ENCODE measurements around the gene EEF1A2.

Gene EEF1A2

DNA sequence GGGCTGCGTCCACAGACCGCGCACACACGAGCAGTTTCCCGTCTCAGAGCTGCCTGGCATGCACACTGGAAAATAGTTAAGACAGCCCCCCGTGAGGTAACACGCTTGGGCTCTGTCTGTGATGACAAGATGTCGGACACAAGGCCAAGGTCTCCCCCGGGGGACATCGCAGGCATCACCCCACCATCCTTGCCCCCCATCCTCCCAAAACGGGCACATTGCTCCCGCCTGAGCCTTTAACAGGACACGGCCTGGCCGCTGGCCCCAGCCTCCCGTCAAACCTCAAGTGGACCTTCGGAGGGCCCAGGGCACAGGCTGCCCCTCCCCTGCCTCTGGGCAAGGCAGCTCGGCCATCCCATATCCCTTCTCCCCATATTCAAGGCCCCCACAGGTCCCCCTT lies 32.0 kb downstream of the EEF1A2 start:
- DNase-seq: no peak

DNA sequence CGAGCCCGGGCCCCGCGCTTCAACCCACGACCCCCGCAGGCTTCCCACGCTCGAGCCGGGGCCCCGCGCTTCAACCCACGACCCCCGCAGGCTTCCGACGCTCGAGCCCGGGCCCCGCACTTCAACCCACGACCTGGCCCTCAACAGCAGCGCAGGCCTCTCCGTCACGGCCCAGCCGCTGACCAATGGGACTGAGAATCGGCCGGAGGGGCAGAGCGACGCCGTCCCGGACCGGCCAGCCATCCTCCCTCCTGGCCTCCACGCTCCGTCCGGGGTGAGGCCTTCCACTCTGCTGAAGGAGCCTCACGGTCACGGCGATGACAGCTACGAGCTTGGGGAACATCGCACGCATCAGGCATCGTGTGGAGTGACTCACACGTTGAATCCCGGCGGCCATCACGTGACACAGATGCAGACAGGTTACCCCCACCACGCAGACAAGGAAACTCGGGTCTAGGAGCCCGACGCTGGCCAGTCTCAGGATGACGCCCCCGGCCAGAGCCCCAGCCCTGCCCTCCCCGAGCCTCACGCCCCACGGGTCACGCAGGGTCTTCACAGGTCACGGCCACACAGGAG lies 32.5 kb downstream of the EEF1A2 start:
- no peak for DNase-seq

GRCh38 chr20:63465380-63466249 lies 33.3 kb downstream of the EEF1A2 start:
- no peak for DNase-seq

DNA sequence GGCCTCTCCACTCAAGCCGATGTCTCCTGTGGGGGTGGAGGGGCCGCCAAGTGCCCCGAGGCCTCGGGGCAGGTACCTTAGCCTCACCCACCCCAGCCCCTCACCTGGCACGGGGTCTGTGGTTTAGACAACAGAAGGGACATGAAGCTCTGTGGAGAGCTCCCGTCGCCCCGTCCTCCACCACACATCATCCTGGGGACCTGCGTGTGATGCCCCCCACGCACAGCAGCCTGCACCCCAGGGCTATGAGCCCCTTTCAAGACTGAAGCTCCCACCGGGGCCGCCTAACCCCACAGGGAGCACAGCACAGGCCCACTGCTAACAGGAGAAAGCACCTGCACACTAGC lies 34.6 kb downstream of the EEF1A2 start:
- DNase-seq: no peak

DNA sequence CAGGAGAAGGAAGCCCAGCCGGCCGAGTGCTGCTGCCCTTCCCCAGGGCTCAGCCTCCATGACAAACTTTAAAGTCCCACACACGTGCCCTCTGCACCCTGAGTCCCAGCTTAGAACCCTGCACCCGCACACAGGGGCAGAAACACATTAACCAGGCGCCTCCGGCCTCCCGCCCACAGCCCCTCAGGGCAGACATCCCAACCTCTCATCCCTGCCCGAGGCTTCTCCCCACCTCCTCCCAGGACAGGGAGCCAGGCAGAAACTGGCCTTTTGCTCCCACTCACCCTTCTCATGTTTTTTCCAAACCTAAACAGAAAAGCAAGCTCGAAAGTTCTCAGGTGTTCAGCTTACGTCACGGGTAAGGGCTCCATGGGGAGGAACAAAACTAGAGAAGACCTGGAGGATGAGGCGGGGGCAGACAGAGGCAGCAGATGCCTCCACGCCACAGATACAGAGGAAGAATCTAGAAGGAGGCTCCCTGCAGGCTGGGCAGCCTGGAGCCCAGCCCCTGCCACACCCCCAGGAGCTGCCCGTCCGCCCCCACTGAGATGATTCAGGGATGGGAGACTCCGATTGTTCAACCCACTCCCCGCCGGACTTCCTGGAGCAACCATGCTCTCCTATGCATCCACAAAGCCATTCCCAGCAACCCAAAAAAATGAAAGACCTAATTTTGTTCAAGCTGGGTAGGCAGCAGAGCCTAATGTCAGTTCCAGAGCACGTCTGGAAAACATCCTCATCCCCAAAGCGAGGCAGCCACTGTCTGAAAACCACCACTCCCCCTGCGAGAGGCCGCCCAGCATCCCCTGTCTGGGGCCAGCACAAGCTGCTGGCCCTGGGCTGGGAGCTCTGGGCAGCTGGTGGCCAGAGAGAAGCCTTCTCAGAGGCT lies 35.2 kb downstream of the EEF1A2 start:
- DNase-seq: no peak

DNA sequence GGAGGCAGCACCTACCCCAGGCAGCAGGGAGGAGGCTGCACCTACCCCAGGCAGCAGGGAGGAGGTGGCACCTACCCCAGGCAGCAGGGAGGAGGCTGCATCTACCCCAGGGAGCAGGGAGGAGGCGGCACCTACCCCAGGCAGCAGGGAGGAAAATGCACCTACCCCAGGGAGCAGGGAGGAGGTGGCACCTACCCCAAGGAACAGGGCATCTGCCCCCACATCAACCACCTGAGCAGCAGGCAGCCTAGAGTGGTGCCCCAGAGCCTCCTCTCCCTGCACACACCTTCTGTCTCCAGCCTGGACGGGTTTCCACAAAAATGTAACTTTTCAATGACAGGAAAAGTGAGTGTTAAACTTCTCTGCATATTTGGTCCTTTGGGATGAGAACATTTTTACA lies 36.6 kb downstream of the EEF1A2 start:
- no peak for DNase-seq

DNA sequence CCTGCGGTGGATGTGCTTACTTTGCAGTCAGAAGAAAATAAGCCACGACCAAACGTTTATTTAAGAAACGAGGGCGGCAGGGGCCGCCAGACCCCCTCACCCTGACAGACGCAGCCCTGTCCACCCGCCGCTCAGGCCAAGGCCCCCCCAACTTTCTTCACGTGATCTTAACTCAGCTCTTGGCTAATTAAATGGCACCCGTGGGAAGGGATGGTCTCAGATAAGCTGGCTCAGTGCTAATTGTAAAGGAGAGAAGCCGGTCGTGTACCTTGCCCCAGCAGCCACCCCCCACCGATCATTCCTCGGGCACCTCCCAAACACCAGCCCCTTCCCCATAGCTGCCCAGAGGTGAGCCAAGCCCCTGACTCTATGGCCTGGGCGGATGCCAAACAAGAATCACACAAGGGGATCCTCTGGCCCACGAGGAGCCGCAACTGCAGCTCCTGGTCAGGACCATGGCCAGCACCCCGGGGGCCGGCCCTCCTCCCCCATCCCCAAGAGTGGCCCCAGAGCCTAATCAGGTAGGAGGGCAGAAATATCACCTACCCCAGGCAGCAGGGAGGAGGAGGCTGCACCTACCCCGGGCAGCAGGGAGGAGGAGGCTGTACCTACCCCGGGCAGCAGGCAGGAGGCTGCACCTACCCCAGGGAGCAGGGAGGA lies 37.6 kb downstream of the EEF1A2 start:
- no peak for DNase-seq

- DNase-seq: no peak
These were observed 39.9 kb downstream of the EEF1A2 start for GRCh38 chr20:63459070-63459380.

DNA sequence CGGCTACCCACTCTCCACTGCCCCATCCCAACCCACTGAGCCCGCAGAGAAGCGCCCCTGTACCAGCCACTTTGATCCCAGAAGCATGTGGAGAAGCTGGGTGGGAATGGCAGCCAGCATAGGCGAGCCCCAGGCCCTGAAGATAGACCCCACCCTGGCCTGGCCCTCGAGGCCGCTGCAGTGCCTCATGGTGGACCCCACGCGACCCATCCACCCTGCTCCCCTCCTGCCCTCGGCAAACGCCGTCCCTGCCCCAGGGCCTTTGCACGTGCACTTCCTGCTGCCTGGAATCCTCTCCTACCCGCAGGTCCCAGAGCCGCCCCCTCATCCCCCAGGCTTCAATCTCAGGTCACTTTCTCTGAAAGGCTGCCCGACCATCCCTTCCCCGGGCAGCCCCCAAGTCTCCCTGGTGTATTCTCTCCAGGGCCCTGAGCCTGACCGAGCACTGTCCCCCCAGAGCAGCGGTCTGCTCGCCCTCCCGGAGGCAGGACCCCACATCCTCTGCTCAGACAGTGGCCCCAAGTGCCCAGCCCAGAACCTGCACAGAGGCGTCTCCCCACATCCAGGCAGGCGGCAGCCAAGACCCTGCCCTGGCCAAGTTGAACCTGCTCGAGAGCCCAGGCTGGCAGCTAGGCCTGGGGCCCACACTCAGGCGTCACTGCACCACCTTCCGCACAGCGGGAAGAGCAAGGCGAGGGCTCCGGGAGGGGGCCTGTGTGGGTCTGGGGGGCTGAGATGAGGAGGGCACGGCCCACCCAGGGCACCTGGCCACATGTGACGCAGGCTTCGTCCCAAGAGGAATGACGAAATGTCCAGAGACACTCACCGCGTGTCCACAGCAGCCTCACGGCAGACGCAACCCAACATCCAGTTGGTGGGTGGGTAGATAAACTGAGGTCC lies 40.5 kb downstream of the EEF1A2 start:
- DNase-seq: no peak

GRCh38 chr20:63457737-63458136 lies 41.1 kb downstream of the EEF1A2 start:
- DNase-seq: no peak

DNA sequence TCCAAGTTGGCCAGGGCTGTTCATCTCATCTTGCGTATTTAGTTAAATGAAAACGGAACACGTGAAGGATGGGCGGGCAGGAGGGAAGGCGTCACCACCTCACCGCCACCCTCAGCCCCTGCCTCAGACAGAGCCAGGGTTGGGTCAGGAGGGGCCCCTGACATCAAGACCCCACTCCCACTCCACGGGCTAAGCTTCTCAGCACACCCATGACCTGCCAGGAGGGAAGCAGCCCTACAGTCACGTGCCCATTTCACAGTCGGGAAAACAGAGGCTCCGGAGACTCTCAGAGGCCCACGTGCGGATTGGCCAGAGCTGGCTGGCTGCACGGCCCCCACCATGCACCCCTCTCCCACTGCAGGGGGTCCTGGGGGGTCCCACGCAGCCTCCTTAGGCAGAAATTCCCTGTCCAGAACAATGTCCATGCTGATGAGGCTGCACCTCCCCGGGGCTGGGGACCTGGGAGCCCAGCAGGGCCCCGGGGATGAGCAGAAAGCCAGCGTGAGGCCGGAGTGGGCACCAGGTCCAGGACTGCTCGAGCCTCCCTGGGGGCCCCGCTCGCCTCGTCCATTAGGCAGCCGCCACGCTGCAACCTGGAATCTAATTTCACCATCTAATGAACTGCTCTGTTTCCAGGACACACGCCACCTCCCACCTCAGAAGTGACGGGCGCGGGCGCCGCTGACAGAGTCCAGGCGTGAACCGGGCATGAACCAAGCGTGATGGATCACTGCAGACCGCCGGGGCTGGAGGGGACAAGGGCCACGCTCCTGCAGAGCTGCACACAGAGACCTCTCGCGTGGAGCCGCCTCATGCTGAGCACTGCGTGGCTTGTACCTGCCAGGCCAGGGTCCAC lies 42.2 kb downstream of the EEF1A2 start:
- DNase-seq: no peak

DNA sequence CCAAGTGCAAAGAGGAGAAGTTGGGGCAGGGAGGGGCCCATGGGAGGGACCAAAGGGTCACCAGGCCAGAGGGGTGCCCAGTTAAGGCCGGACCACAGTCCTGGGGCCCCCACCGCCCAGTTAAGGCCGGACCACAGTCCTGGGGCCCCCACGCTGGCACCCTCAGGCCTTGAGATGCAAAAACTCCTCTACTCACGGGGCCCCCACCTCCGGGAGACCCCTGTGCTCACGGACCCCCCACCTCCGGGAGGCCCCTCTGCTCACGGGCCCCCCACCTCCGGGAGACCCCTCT lies 43.4 kb downstream of the EEF1A2 start:
- DNase-seq: no peak

DNA sequence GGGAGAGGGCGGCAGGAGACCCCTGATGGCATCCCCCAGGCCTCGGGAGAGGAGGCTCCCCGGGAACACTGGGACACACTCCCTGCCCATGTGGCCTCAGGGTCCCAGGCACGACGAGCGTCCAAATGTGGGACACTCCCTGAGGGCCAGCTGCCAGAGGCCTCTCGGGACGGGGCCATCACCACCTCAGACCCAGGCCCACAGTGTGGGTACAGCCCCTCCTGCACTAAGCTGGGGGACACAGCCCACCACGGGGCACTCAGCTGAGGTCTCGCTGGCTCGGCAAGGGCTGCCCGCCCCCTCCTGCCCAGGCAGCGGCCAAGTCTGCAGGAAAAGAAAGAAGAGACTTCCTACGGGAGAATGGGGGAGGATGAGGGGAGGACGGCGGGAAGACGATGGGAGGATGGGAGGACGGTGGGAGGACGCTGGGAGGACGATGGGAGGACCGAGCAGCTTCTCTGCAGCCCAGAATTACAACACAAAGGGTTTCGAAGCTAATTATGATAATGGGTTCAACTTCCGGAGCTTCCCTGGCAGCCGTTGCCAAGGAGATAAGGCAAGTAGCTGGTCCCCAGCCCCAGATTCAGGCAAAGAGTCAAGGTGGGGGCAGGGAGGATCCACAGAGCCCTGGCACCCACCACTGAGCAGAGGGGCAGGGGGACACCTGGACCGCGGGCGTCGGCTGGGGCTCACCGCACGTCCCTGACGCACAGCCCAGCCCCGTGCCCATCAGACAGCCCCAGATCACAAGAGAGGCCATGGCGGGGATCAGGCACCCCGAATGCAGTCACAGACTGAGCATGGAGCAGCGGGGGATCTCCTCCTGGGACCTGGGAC lies 43.9 kb downstream of the EEF1A2 start:
- DNase-seq: peak in 1 of 2 experiments; percentile 40

GRCh38 chr20:63452821-63453523 lies 45.9 kb downstream of the EEF1A2 start:
- no peak for DNase-seq

DNA sequence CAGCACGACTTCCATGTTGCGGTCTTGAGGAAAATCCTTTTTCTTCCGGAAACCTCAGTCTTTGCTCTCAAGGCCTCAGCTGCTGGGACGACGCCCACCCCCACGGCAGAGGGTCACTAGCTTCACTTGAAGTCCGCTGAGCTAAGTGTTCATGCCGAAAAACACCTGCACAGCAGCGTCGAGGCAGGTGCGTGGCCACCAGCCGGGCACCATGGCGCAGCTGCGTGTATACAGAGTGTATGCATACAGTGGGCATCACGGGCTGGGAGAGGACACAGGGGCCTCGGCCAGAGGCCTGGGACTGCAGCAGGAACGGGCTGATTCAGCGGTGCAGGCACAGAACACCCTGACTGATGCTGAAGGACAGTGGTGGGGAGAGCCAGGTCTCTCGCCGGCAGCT lies 46.5 kb downstream of the EEF1A2 start:
- DNase-seq: no peak

- no peak for DNase-seq
These were observed 47.1 kb downstream of the EEF1A2 start for GRCh38 chr20:63451821-63452220.

DNA sequence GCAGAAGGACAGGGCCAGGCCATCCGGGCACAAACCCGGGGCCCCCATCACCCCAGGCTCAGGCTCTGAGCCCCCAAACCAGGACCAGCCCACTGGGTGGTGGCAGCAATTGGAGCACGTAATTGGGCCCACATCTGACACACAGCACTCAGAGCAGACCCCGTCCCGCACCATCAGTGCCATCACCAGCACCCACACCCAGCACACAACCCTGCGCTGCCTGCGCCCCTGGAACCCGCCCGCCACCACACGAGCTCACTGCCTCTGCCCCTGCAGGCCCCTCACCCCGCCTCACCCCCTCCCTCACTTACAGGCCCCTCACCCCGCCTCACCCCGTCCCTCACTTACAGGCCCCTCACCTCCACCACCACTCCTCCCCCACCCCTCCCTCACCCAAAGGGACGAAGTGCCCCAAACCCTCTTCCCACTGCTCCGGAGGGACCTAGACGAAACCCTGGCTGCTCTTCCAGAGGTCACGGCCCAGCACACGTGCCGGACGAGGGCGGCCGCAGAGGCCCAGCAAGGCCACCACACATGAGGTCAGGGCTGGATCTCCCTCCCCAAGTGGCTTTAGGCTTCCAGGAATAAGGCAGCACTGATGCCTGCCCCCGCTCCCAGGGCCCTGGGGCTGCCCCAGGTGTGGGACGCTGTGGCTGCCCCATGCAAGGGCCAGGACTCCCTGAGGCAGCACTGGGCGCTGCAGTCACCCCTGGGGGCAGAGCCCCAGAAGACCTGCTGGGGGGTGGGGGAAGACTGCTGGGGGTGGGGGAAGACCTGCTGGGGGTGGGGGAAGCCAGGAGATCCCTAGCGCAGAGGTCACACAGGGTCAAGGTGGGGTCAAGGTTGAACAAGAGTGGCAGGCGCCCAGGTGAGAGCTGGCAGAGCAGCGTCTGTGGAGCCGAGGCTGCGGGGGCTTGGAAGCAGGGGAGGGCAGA lies 48.8 kb downstream of the EEF1A2 start:
- DNase-seq: no peak

DNA sequence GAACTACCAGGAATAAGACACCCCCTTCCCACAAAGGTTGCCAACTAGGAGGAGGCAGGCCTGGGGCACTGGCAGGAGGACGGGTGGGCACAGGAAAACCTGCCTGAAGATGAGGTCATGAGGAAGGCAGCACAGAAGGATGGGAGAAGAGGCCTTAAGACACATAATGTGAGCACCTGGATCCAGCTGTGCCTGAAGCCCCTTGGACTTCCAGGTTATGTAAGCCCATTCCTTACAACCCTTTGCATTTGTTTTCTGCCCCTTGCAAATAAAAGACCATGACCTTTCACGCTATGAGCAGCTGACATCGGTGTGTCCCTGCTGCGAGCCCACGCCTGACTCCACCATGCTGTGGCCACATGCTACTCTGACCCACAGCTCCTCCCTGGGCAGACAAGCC lies 49.9 kb downstream of the EEF1A2 start:
- no peak for DNase-seq

DNA sequence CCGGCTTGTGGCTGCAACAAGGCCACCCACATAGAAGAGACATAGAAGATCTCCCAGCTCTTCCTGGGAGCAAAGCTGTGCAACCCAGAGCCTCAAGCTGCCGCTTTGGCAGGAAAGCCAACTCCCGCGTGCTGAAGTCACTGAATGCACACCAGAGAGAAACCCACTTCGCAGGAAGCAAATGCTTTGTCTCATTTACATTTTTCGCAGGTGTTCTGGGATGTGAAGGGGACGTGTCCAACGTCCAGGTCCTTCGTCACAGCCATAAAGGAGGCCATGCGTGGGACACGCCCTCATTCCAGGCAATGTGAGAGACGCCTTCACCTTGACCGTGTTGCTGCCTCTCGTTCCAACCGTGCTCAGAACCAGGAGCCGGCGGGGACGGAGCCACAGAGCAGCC lies 50.9 kb downstream of the EEF1A2 start:
- no peak for DNase-seq
